Measurements from ENCODE around the gene BMAL1.

Gene BMAL1

GRCh38 chr11:13292970-13293369, 15.4 kb downstream of the BMAL1 start:
- no peak for DNase-seq

- no peak for DNase-seq
These were observed 16.6 kb downstream of the BMAL1 start for GRCh38 chr11:13294178-13294577.

GRCh38 chr11:13294771-13295579, 17.4 kb downstream of the BMAL1 start:
- DNase-seq = no peak

- DNase-seq = no peak
These were observed 19.8 kb downstream of the BMAL1 start for GRCh38 chr11:13297308-13297916.

GRCh38 chr11:13297917-13298356, 20.3 kb downstream of the BMAL1 start:
- no peak for DNase-seq

DNA sequence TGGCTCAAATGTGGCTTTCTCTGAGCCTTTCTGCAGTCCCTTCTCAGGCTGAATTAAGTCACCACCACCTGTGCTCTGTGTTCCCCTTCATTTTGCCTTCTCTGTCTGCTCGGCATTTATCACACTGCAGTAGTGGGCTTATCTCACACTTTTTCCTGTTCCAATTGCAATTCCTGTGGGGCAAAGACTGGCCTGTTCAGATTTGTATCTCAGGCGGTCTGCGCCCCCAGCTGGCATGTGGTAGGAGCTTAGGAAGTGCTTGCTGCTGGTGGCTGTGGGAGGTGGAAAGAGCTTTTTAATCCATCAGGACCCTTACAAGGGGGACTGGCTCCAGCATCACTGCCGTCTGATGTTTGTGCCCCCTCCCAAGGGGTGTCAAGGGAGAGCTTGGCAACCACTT, 21.2 kb downstream of the BMAL1 start:
- DNase-seq = no peak

GRCh38 chr11:13301522-13301921, 23.9 kb downstream of the BMAL1 start:
- DNase-seq = no peak

- DNase-seq = no peak
These were observed 24.9 kb downstream of the BMAL1 start for GRCh38 chr11:13302420-13302958.

DNA sequence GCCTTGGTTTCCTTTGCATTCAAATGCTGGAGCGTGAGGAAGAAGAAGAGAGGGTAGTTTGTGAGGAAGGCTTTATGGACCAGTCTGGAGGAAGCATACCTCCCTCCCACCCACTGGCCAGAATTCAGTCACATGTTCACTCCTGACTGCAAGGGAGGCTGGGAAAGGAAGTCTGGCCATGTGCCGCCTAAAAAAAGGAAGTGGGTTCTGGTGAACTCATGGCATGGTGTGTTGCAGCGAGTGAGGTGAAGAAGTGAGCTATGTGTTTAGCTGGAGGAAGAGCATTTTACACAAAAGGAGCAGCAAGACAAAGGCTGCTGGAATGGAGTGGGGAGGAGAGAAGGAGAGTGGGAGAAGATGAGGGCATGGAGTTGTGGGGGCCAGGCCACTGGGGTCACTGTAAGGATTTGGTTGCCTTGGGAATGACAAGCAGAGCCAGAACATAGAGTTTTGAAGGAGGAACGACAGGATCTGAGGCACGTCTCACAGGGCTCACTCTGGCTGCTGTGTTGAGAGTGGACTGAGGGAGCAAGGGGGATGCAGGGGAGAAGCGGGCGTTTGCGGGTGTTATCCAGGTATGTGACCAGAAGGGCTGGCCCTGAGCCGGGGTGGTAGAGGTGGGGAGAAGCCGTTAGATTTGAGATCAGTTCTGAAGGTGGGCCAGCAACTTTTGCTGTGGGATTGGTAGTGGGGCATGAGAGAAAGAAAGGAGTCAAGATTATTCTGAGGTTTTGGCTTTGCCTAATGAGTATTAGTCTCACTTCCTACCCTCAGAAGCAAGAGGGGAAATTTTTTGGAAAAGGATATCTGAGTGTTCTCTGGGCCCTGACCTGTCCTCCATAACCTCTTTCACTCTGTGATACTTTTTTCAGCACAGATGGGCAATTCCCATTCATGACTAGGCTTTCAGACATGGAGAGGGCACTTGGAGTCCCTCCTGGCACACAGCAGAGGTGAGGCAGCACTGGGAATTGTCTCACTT, 26.4 kb downstream of the BMAL1 start:
- no peak for DNase-seq

DNA sequence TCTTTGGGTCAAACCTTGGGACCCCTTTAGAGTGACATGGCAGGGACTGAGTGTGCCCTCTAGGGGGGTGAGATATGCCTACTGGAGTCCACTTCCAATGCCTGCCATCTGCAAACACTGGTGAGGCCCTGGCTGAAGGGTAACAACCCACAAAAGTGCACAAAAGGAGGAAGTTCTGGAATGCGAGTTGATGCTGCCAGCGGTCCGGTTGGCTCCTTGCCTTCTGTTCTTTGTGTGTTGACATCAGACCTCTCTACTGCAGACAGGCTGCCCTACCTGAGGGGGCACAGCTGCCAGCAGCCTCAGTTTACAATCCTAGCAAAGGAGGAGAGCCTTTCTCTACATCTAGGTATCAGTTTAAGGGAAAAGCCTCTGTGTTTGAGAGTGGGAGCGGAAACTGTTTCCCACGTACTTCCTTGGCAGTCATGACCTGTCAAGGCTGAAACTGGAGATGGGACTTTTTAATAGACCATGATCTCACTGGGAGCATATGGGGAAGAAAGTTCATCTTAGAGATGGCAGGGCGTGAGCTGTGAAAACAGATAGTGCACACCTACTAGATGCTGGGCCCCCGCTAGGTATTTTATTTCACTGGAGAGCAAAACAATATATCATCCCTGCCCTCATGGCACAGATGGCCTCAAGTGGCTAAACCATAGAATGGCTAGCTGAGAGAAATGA, 27.2 kb downstream of the BMAL1 start:
- DNase-seq = no peak

- no peak for DNase-seq
These were observed 31.1 kb downstream of the BMAL1 start for GRCh38 chr11:13308704-13309103.

GRCh38 chr11:13309156-13309555, 31.6 kb downstream of the BMAL1 start:
- no peak for DNase-seq

DNA sequence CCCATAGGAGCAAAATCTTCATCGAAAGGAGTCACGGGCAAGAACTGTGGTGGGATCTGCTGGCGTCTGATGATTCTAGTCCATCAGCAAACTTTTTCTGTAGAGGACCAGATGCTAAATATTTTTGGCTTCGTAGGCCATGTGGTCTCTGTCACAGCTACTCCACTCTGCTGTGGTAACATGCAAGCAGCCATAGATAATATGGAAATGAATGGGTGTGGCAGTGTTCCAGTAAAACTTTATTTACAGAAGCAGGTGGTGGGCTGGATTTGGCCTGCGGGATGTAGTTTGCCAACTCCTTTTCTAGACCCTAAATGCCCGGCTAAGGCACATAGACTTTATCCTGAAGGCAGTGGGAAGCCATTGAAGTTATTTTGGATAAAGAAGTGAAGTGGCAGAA, 32.9 kb downstream of the BMAL1 start:
- no peak for DNase-seq

DNA sequence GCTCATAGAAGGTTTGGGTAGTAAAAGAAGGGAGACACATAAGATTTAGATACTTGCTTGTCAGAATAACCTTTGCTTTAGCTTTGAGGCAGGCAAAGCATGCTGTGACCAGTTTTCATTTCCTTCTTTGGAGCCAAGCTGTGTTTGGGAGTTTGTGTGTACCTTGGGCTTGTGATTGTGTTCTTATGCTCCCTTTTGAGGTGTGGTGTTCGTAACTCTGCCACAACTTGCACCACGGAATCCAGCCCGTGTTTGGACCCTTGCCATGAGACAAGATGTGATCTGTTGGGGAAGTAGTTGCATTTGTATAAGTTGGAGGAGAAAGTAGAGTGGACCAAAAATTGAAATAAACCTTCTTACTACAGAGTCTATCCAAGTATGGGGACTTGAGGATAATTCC, 34.0 kb downstream of the BMAL1 start:
- no peak for DNase-seq

DNA sequence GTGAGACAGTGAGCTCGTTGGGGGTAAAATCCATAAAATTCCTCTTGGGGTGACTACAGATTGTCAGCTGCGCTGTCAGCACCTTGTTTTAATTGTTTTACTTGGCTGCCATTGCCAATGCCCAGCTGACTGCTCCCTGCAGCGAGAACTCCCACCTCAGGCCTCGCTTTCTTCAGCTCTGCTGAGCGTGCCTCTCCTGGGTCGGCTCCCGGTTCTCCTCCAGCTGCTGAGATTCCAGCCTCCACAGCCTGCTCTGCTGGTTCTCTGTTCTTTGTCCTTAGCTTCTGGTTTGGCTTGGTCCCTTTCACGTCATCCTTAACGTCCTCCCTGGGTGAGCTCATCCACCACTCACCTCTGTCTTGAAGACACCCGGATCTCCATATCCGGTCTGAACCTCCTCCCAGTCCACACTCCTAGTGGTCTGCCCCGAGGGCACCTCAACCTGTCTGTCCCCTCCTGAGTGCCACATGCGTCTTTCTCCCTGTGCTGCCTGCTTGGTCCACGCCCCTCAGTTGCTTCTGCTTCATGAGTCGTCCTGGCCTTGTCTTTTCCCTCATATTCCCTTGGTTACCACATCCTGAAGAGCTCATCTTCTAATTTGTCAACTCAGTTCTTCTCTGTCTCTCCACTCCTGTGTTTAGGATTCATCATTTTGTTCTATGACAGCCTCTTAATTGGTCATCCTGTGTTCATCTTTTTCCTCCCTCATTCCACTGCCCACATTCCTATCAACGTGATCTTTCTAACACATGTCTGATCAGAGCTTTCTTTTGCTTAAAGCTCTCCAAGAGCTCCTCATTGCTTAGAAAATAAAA, 35.6 kb downstream of the BMAL1 start:
- DNase-seq = no peak

- DNase-seq = no peak
These were observed 37.2 kb downstream of the BMAL1 start for GRCh38 chr11:13314676-13315394.

GRCh38 chr11:13315517-13316432, 38.2 kb downstream of the BMAL1 start:
- no peak for DNase-seq

GRCh38 chr11:13316528-13316961, 39.0 kb downstream of the BMAL1 start:
- DNase-seq = no peak

- DNase-seq = no peak
These were observed 39.9 kb downstream of the BMAL1 start for GRCh38 chr11:13317293-13318080.
